NCI-H1930 (cell line): ENCODE data around the gene CA9.
"Not testable (repeated sequence)": the region's sequence is repeated elsewhere in the genome, so short reads cannot be mapped to it uniquely, and the experiment has no call there.

Experiments
- DNase-seq, 2 experiments: peaks; one replicate each; lab custom pipeline; 2025; lab: John Stamatoyannopoulos, UW

The CA9 gene

GRCh38 chr9:35673132-35674024, at the start of gene CA9:
Gene CA9 (plus strand): TSS chr9:35673928. CDS start chr9:35673960, 32 bp downstream.
- no peak for DNase-seq

- DNase-seq: no peak
Measured at GRCh38 chr9:35627575-35627974, 46.2 kb upstream of the CA9 start.

DNA sequence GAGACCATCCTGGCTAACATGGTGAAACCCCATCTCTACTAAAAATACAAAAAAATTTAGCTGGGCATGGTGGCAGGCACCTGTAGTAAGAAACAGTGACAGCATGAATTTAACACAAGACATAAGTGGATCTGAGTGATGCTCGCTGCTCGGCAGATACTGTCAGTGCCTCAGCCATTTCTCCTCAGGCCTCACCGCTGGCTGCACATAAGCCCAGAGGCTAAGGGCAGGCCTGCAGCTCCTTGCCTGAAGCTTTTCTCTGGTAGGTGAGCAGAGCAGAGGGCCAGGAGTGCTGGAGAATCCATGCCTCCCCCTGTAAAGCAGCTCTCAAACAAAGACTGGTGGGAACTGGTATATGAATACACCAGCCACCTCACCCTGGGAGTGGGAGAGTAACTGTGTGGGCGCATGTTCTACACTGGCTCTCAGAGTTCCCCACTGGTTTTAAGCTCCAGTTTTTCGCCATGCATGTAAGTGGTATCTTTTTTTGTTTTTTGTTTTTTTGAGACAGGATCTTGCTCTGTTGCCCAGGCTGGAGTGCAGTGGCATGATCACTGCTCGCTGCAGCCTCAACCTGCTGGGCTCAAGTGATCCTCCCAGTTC, 45.2 kb upstream of the CA9 start:
- no peak for DNase-seq

- no peak for DNase-seq
Measured at GRCh38 chr9:35629597-35629996, 44.1 kb upstream of the CA9 start.

DNA sequence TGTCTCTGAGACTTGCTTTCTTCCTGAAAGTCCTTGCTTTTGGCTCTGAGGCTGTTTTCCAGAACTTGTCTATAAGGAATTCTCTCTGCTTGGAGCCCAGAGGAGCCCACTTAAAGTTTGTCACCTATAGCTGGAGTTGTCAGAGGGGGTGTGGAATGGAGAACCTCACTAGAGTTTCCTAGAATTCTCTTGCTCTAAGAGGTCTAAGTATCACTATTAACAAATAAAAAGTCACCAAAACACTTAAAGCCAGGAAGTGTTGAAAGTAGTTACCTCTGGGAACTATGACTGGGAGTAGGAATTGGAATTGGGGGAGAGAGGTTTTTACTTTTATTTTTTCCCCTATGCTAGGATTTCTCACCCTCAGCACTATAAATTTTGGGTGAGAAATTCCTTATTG, 38.0 kb upstream of the CA9 start:
- no peak for DNase-seq

GRCh38 chr9:35636135-35636876, 37.4 kb upstream of the CA9 start:
- DNase-seq: no peak

- not testable (repeated sequence) for DNase-seq
Measured at GRCh38 chr9:35636877-35637246, 36.9 kb upstream of the CA9 start.

DNA sequence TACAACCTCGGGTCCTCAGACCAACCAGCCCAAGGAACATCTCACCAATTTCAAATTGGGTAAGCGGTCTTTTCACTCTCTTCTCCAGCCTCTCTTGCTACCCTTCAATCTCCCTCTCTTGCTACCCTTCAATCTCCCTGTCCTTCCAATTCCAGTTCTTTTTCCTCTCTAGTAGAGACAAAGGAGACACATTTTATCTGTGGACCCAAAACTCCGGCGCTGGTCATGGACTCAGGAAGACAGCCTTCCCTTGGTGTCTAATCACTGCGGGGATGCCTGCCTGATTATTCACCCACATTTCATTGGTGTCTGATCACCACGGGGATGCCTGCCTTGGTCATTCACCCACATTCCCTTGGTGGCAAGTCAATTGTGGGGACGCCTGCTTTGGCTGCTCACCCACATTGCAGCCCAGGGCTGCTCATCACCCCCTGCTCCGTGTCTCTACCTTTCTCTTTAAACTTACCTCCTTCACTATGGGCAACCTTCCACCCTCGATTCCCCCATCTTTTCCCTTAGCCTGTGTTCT, 36.2 kb upstream of the CA9 start:
- DNase-seq: not testable (repeated sequence)

GRCh38 chr9:35638751-35639150, 35.0 kb upstream of the CA9 start:
- DNase-seq: not testable (repeated sequence)

DNA sequence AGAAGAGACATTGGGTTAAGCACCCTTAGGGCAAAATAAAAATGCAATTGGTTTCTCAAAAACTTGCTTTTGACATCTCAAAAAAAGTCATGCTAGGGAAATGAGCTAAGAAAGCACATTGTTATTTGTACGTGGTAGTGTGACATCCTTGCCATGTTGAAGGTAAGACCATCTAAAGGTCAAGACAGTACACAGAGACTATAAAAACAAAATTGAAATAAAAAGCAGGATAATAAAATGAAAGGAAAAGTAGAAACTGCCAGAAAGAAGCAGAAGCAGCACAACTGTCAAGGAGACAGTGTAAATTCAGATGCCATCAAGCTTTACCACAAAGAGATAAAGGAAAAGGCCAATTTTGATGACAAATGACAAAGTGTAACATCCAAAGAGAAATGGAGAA, 34.5 kb upstream of the CA9 start:
- DNase-seq: not testable (repeated sequence)

DNA sequence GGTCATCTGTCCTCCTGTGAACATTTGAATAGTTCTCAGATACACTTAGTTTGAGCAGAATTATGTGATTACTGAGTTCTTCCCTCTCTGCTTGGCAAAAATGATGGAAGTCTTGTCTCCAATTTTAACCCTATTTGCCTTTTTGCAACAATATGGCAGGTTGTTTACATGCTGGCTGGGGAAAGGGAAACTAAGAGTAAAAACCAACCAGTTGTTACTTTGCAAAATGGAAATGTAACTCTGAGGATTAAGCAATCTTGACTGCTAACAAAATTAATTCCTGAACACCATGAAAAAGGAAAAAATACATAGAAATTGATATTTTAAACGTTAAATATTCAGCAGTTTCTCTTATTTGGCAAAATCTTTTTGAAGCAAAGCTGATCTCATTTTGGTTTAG, 34.1 kb upstream of the CA9 start:
- DNase-seq: no peak

GRCh38 chr9:35640431-35640830, 33.3 kb upstream of the CA9 start:
- not testable (repeated sequence) for DNase-seq

- DNase-seq: not testable (repeated sequence)
Measured at GRCh38 chr9:35641478-35641877, 32.2 kb upstream of the CA9 start.

- no peak for DNase-seq
Measured at GRCh38 chr9:35643046-35643445, 30.7 kb upstream of the CA9 start.

DNA sequence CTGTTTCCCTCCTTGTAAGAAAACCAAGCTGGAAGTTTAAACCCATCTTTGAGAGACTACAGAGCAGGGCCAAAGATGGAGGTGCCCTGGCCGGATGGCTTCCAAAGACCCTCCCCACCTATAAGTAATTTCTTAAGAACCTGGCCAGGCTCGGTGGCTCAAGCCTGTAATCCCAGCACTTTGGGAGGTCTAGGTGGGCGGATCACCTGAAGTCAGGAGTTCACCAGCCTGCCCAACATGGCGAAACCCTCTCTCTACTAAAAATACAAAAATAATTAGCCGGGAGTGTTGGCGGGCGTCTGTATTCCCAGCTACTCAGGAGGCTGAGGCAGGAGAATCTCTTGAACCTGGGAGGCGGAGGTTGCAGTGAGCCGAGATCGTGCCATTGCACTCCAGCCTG, 28.0 kb upstream of the CA9 start:
- DNase-seq: not testable (repeated sequence)

DNA sequence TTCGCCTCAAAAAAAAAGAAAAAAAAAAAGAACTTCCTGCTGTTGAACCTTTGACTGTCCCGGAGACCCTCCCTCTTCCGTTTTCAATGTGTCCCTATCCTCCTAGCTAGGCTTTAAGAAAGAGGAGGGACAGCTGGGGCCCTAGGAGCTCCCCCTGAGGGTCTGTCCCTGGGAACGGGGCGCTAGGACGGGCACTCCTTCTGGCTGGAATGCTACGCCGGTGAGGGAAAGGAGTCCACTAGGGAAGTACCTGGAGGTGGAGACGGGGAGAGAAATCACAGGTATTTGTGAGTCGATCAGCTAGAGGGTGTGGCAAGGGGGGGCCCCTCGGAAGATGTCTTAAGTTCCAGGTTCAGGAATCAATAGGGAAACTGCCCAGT, 27.6 kb upstream of the CA9 start:
- no peak for DNase-seq

GRCh38 chr9:35646533-35647265, 27.0 kb upstream of the CA9 start:
- peak; percentile 88 to 92 for DNase-seq

GRCh38 chr9:35649431-35650340, 24.0 kb upstream of the CA9 start:
- DNase-seq: no peak

DNA sequence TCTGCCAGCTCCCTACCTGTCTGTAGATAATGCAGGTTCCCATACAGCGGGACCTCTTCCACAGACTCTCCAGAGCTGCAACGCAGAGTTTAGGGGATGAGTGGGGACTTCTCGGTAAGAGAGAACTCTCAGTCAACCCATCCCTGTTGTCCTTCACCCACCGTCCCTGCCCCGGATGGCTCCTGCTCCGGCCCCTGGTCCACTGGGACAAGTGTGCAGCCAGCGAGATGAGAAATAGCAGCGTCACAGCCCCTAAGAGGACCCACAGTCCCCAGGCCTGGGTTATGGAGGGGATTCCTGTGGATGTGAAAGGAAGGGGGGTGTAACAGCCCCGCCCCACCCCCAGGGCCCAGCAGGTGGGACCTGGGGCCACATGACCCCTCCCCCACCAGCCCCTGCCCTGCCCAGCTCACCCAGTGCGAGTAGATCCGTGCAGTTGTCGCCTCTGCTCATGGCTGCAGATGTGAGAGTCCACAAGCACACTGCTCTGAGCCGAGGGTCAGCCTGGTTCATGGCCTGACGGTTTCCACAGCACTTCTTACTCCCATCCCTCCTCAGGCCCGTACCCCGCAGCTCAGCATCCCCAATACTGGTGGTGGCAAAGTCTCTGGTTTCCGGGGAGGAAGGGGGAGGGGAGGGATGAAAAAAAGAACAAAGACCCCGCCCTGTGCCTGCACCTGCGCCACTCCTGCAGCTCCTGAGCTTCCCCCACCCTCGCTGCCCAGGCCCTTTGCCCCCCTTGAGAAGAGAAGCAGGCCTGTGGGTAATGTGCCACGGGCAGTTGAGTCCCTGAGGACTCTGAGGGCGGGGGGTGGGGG, 23.2 kb upstream of the CA9 start, which contains the start of gene SIT1:
Gene SIT1 (minus strand): TSS at position 591 of the 818 bp plus-strand sequence. CDS start 78 bp downstream, at position 513.
- DNase-seq: no peak
